WERI-Rb-1 (cell line): ENCODE measurements around the gene CEP85L.

Experiments used
- DNase-seq: peaks from one replicate; pipeline ENCODE4 v3.0.0-alpha.2; 2020
- H3K27ac ChIP-seq: fragments of 250-450 bp; sonication (Bioruptor Pico); 2 replicates; pipeline ENCODE4 v1.5.1; 2020; ENCODE audit warnings: mild to moderate bottlenecking, moderate library complexity
- H3K27me3 ChIP-seq: fragments of 250-450 bp; sonication (Bioruptor Pico); 2 replicates; pipeline ENCODE4 v1.5.1; 2021; ENCODE audit warnings: mild to moderate bottlenecking, low read depth, moderate library complexity; ENCODE audit not compliant: insufficient read depth, severe bottlenecking
- H3K36me3 ChIP-seq: fragments of 250-450 bp; sonication (Bioruptor Pico); 2 replicates; pipeline ENCODE4 v1.5.1; 2020; ENCODE audit warnings: mild to moderate bottlenecking, moderate library complexity
- H3K4me3 ChIP-seq: 2 replicates; pipeline ENCODE4 v1.5.1; 2011; ENCODE audit warnings: low read depth, mild to moderate bottlenecking, control low read depth, low read length
- H3K9me3 ChIP-seq: fragments of 250-450 bp; sonication (Bioruptor Pico); 2 replicates; pipeline ENCODE4 v1.5.1; 2021; ENCODE audit warnings: mild to moderate bottlenecking, moderate library complexity; ENCODE audit not compliant: severe bottlenecking
- CTCF ChIP-seq: IDR thresholded peaks from 2 replicates; pipeline ENCODE4 v1.5.1; 2011; ENCODE audit warnings: low read depth, mild to moderate bottlenecking, control low read depth, inconsistent platforms, low read length

CEP85L gene

GRCh38 chr6:118562959-118563358 lies 88.4 kb downstream of the CEP85L start:
- no peak for DNase-seq
- Histone ChIP-seq H3K9me3 (no peaks in the 10 kb centered on the region), H3K27me3 (no peaks in the 10 kb centered on the region), H3K4me3 (no peak overlapping the region), H3K27ac (no peak overlapping the region), H3K36me3 (peaks cover 8% of the 10 kb centered on the region)
- no peak for TF ChIP-seq CTCF

GRCh38 chr6:118562248-118562647 lies 89.1 kb downstream of the CEP85L start:
- no peaks in the 10 kb centered on the region for H3K9me3 ChIP-seq
- no peaks in the 10 kb centered on the region for H3K27me3 ChIP-seq
- DNase-seq, result no peak
- H3K36me3 ChIP-seq, result peaks cover 8% of the 10 kb centered on the region
- H3K4me3 ChIP-seq, result no peak overlapping the region
- no peak overlapping the region for H3K27ac ChIP-seq
- no peak for TF ChIP-seq CTCF

GRCh38 chr6:118559659-118560058 lies 91.7 kb downstream of the CEP85L start:
- no peak overlapping the region for H3K27ac ChIP-seq
- no peak for DNase-seq
- no peak overlapping the region for H3K4me3 ChIP-seq
- H3K9me3 ChIP-seq, result no peaks in the 10 kb centered on the region
- H3K27me3 ChIP-seq, result no peaks in the 10 kb centered on the region
- no peak for TF ChIP-seq CTCF
- no peaks in the 10 kb centered on the region for H3K36me3 ChIP-seq

- no peaks in the 10 kb centered on the region for H3K27me3 ChIP-seq
These were observed 92.8 kb downstream of the CEP85L start for GRCh38 chr6:118558464-118559217.

GRCh38 chr6:118554698-118555097 lies 96.7 kb downstream of the CEP85L start:
- Histone ChIP-seq H3K27ac (no peak overlapping the region), H3K27me3 (no peaks in the 10 kb centered on the region), H3K4me3 (no peak overlapping the region), H3K36me3 (no peaks in the 10 kb centered on the region), H3K9me3 (no peaks in the 10 kb centered on the region)
- no peak for TF ChIP-seq CTCF
- DNase-seq, result no peak

More at GRCh38 chr6:118558464-118559217, 92.8 kb downstream of the CEP85L start:
- no peak overlapping the region for H3K4me3 ChIP-seq
- no peak for DNase-seq
- H3K27ac ChIP-seq, result no peak overlapping the region
- H3K36me3 ChIP-seq, result no peaks in the 10 kb centered on the region
- no peak for TF ChIP-seq CTCF
- no peaks in the 10 kb centered on the region for H3K9me3 ChIP-seq

- Histone ChIP-seq H3K27ac (no peak overlapping the region), H3K9me3 (no peaks in the 10 kb centered on the region), H3K36me3 (no peaks in the 10 kb centered on the region), H3K27me3 (no peaks in the 10 kb centered on the region), H3K4me3 (no peak overlapping the region)
- no peak for DNase-seq
- TF ChIP-seq CTCF, result no peak
These were observed 98.3 kb downstream of the CEP85L start for GRCh38 chr6:118553132-118553531.
